ENCODE results near the gene SLC46A1.

DNA sequence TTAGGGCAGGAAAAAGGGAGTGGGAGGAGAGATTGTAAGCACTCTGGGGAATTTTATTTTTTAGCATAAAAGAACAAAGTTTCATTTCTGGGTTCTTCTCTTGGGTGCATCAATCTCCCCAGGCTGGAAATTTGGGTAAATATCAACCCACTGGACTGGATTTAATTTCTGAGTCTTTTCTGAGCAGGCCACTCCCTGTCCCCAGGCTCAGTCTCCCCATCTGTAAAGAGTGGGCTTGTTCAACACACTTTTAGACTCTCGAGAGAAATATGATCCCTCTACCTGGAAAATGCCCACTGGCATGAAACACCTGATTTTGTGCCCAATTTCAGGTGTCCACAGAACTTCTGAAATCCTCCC lies 35.3 kb downstream of the SLC46A1 start:
- TF ChIP-seq POLR2AphosphoS5 (IDR thresholded peaks at IDR 0.05) (no peak), POLR2A (IDR thresholded peaks at IDR 0.05; ENCODE audit: low read depth) (no peak), EP300 (IDR thresholded peaks at IDR 0.05) (no peak)
- TF ChIP-seq, protein P1, sequence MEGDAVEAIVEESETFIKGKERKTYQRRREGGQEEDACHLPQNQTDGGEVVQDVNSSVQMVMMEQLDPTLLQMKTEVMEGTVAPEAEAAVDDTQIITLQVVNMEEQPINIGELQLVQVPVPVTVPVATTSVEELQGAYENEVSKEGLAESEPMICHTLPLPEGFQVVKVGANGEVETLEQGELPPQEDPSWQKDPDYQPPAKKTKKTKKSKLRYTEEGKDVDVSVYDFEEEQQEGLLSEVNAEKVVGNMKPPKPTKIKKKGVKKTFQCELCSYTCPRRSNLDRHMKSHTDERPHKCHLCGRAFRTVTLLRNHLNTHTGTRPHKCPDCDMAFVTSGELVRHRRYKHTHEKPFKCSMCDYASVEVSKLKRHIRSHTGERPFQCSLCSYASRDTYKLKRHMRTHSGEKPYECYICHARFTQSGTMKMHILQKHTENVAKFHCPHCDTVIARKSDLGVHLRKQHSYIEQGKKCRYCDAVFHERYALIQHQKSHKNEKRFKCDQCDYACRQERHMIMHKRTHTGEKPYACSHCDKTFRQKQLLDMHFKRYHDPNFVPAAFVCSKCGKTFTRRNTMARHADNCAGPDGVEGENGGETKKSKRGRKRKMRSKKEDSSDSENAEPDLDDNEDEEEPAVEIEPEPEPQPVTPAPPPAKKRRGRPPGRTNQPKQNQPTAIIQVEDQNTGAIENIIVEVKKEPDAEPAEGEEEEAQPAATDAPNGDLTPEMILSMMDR (IDR thresholded peaks at IDR 0.05), result no peak

Data from esophagus muscularis mucosa (tissue), 4 donors.